H1 (cell line): ENCODE results near the gene CDC42SE2. TPM values are rescaled to one million over a fixed set of nuclear protein-coding genes. Genes with fewer than 3 reads are reported as not detected.

Source experiments
- CTCF ChIA-PET: fragments of 300-600 bp; sonication (Branson Sonifier 250); formaldehyde crosslinking; loops from one replicate; lab custom pipeline; 2021; ENCODE audit not compliant: partially characterized antibody; lab: Charles Lee
- POLR2A ChIA-PET: fragments of 300-600 bp; sonication (Branson Sonifier 250); formaldehyde crosslinking; loops from one replicate; lab custom pipeline; 2021; ENCODE audit warnings: inconsistent platforms; ENCODE audit not compliant: partially characterized antibody; lab: Charles Lee
- DNase-seq, 2 experiments: peaks; one replicate each; pipeline versions ENCODE4 v3.0.0 to v3.0.0-alpha.2; 2010 to 2022; ENCODE audit warnings: low spot score in 2 of 2, low read depth in 1 of 2, mixed read lengths in 1 of 2
- FAIRE-seq: peaks from 2 replicates; lab custom pipeline; 2011; peaks lifted over from hg19 to GRCh38; lab: Jason Lieb, UNC
- H2AFZ ChIP-seq: 2 replicates; pipeline ENCODE4 v1.8.1; 2012; ENCODE audit warnings: low read length, inconsistent platforms
- H2AK5ac ChIP-seq: 2 replicates; pipeline ENCODE4 v1.6.1; 2013; ENCODE audit warnings: low read depth, low read length
- H2BK120ac ChIP-seq: replicated peaks from 2 replicates; pipeline ENCODE3; 2013; ENCODE audit warnings: low read depth, low read length, inconsistent platforms
- H2BK12ac ChIP-seq: 2 replicates; pipeline ENCODE4 v1.6.1; 2013; ENCODE audit warnings: low read depth, low read length
- H2BK15ac ChIP-seq: 2 replicates; pipeline ENCODE4 v1.6.1; 2013; ENCODE audit warnings: low read length
- H2BK20ac ChIP-seq: 2 replicates; pipeline ENCODE4 v1.6.1; 2013; ENCODE audit warnings: low read length
- H2BK5ac ChIP-seq: 2 replicates; pipeline ENCODE4 v1.6.1; 2013; ENCODE audit warnings: low read depth, low read length
- H3K14ac ChIP-seq: 2 replicates; pipeline ENCODE4 v1.6.1; 2013; ENCODE audit warnings: inconsistent platforms; ENCODE audit not compliant: insufficient read length
- H3K18ac ChIP-seq: 2 replicates; pipeline ENCODE4 v1.6.1; 2013; ENCODE audit warnings: low read length; ENCODE audit errors: extremely low read depth
- H3K23ac ChIP-seq: 2 replicates; pipeline ENCODE4 v1.6.1; 2013; ENCODE audit warnings: inconsistent platforms; ENCODE audit not compliant: insufficient read length
- H3K23me2 ChIP-seq: 2 replicates; pipeline ENCODE4 v1.6.1; 2013; ENCODE audit warnings: low read depth, low read length
- H3K27ac ChIP-seq: 2 replicates; pipeline ENCODE4 v1.6.1; 2011; ENCODE audit warnings: low read depth, low read length, inconsistent platforms
- H3K27me3 ChIP-seq, 4 experiments: replicated peaks in 1 of 4; 1 replicate in 1 of 4; 2 replicates in 3 of 4; pipeline versions ENCODE4 v1.6.1 to v1.8.1; 2011 to 2013; ENCODE audit warnings: low read length in 3 of 4, mild to moderate bottlenecking in 3 of 4, inconsistent platforms in 2 of 4, mixed read lengths in 2 of 4, moderate library complexity in 1 of 4; ENCODE audit not compliant: control insufficient read depth in 3 of 4, insufficient read depth in 3 of 4; ENCODE audit errors: extremely low read depth in 1 of 4
- H3K36me3 ChIP-seq, 4 experiments: 2 replicates each; pipeline versions ENCODE4 v1.6.1 to v1.8.1; 2011 to 2013; ENCODE audit warnings: mild to moderate bottlenecking in 4 of 4, low read length in 3 of 4, moderate library complexity in 2 of 4, control low read depth in 1 of 4, inconsistent platforms in 1 of 4; ENCODE audit not compliant: insufficient read depth in 4 of 4, control insufficient read depth in 2 of 4
- H3K4ac ChIP-seq: replicated peaks from 2 replicates; pipeline ENCODE3; 2013; ENCODE audit warnings: low read length, low read depth, mixed read lengths, inconsistent platforms; ENCODE audit not compliant: insufficient read length
- H3K4me1 ChIP-seq, 4 experiments: replicated peaks in 1 of 4; 1 replicate in 1 of 4; 2 replicates in 3 of 4; pipeline versions ENCODE4 v1.6.1 to v1.8.1; 2011 to 2013; ENCODE audit warnings: low read length in 3 of 4, inconsistent platforms in 2 of 4, mixed read lengths in 1 of 4; ENCODE audit not compliant: insufficient read depth in 4 of 4, control insufficient read depth in 3 of 4
- H3K4me2 ChIP-seq, 2 experiments: 2 replicates each; pipeline versions ENCODE4 v1.6.1 to v1.8.1; 2011 to 2013; ENCODE audit warnings: low read depth in 2 of 2, low read length in 2 of 2, control low read depth in 1 of 2, inconsistent platforms in 1 of 2, mild to moderate bottlenecking in 1 of 2; ENCODE audit not compliant: insufficient read depth in 1 of 2
- H3K4me3 ChIP-seq, 4 experiments: fragments of 200-600, 300-600 bp in 1 of 4; sonication (generic), shearing (Covaris generic), sonication (Bioruptor Twin) in 1 of 4; 2 replicates each; pipeline versions ENCODE4 v1.5.1 to v1.8.1; 2011 to 2016; ENCODE audit warnings: low read length in 4 of 4, low read depth in 3 of 4, control low read depth in 2 of 4, inconsistent platforms in 2 of 4, mild to moderate bottlenecking in 2 of 4, mixed read lengths in 1 of 4, moderate library complexity in 1 of 4; ENCODE audit not compliant: insufficient read depth in 2 of 4; ENCODE audit errors: extremely low read depth in 1 of 4
- H3K56ac ChIP-seq: replicated peaks from 2 replicates; pipeline ENCODE3; 2013; ENCODE audit warnings: low read depth, mild to moderate bottlenecking, mixed read lengths, low read length, inconsistent platforms; ENCODE audit not compliant: insufficient read length
- H3K79me1 ChIP-seq: 2 replicates; pipeline ENCODE4 v1.6.1; 2013; ENCODE audit warnings: low read depth, low read length, control low read depth
- H3K79me2 ChIP-seq, 2 experiments: 2 replicates each; pipeline versions ENCODE4 v1.6.1 to v1.8.1; 2012 to 2013; ENCODE audit warnings: low read length in 2 of 2, mild to moderate bottlenecking in 2 of 2, inconsistent platforms in 1 of 2; ENCODE audit not compliant: insufficient read depth in 2 of 2, control insufficient read depth in 1 of 2
- H3K9ac ChIP-seq, 4 experiments: replicated peaks in 1 of 4; 1 replicate in 1 of 4; 2 replicates in 3 of 4; pipeline versions ENCODE4 v1.6.1 to v1.8.1; 2011 to 2013; ENCODE audit warnings: low read depth in 3 of 4, low read length in 3 of 4, control low read depth in 2 of 4, mild to moderate bottlenecking in 2 of 4, moderate library complexity in 2 of 4, inconsistent platforms in 1 of 4; ENCODE audit errors: extremely low read depth in 1 of 4
- H3K9me3 ChIP-seq, 2 experiments: 2 replicates each; pipeline versions ENCODE4 v1.6.1 to v1.8.1; 2012 to 2013; ENCODE audit warnings: mild to moderate bottlenecking in 2 of 2, moderate library complexity in 2 of 2, control low read depth in 1 of 2, inconsistent platforms in 1 of 2, low read depth in 1 of 2, low read length in 1 of 2, mixed read lengths in 1 of 2; ENCODE audit not compliant: insufficient read depth in 2 of 2
- H4K20me1 ChIP-seq, 2 experiments: replicated peaks in 1 of 2; 2 replicates each; pipeline versions ENCODE3 to v1.8.1; 2011 to 2013; ENCODE audit warnings: inconsistent platforms in 2 of 2, low read length in 2 of 2, mild to moderate bottlenecking in 1 of 2; ENCODE audit not compliant: insufficient read depth in 2 of 2, control insufficient read depth in 1 of 2
- H4K5ac ChIP-seq: 2 replicates; pipeline ENCODE4 v1.6.1; 2013; ENCODE audit warnings: low read length, low read depth, mixed read lengths, inconsistent platforms; ENCODE audit not compliant: insufficient read length
- H4K8ac ChIP-seq: 2 replicates; pipeline ENCODE4 v1.8.0; 2013; ENCODE audit warnings: mild to moderate bottlenecking, moderate library complexity, low read length, inconsistent platforms; ENCODE audit not compliant: insufficient read depth; ENCODE audit errors: extremely low read depth
- H4K91ac ChIP-seq: replicated peaks from 2 replicates; pipeline ENCODE3; 2013; ENCODE audit warnings: low read length, mixed read lengths, inconsistent platforms; ENCODE audit not compliant: insufficient read length
- BRCA1 ChIP-seq: IDR thresholded peaks from 2 replicates; pipeline ENCODE4 v1.6.1; 2012; ENCODE audit warnings: low read depth, low read length, improper control_type of control experiment
- CBX5 ChIP-seq: fragments of 300-800, 300-1000 bp; sonication (generic); IDR thresholded peaks from 2 replicates; pipeline ENCODE4 v1.7.1; 2016; ENCODE audit warnings: antibody characterized with exemption, low read length, low read depth
- GABPA ChIP-seq: IDR thresholded peaks from 2 replicates; pipeline ENCODE4 v1.6.1; 2011; ENCODE audit warnings: mild to moderate bottlenecking, low read length, moderate library complexity, borderline replicate concordance; ENCODE audit not compliant: insufficient read depth
- GTF2F1 ChIP-seq: IDR thresholded peaks from 2 replicates; pipeline ENCODE4 v1.6.1; 2012; ENCODE audit warnings: low read depth, low read length, improper control_type of control experiment, borderline replicate concordance
- POLR2A ChIP-seq, 2 experiments: IDR thresholded peaks; 1 replicate in 1 of 2; 2 replicates in 1 of 2; pipeline ENCODE4 v1.6.1; 2011; ENCODE audit warnings: low read depth in 2 of 2, low read length in 2 of 2, mild to moderate bottlenecking in 2 of 2; ENCODE audit errors: control extremely low read depth in 1 of 2
- POLR2AphosphoS5 ChIP-seq: IDR thresholded peaks from 2 replicates; pipeline ENCODE4 v1.6.1; 2011; ENCODE audit warnings: low read depth, low read length
- RBBP5 ChIP-seq: IDR thresholded peaks from 2 replicates; pipeline ENCODE4 v1.7.1; 2012; ENCODE audit warnings: low read depth, mild to moderate bottlenecking, inconsistent platforms, low read length, moderate library complexity, borderline replicate concordance
- RNF2 ChIP-seq: fragments of 200-900, 300-1000 bp; sonication (generic); IDR thresholded peaks from 2 replicates; pipeline ENCODE4 v1.7.1; 2016; ENCODE audit warnings: borderline replicate concordance, low read depth, mild to moderate bottlenecking, antibody characterized with exemption, low read length; ENCODE audit not compliant: poor library complexity, severe bottlenecking; ENCODE audit errors: missing control alignments
- SP2 ChIP-seq: IDR thresholded peaks from 2 replicates; pipeline ENCODE4 v1.6.1; 2012; ENCODE audit warnings: mild to moderate bottlenecking, low read length, inconsistent platforms
- WGBS, 2 experiments: shearing (Covaris generic) in 1 of 2; methylation state at CpG; one replicate each; pipeline versions ENCODE4 v1.1.6 to v1.1.7; 2013 to 2015; ENCODE audit warnings: low lambda C conversion rate in 2 of 2, mixed read lengths in 2 of 2, inconsistent platforms in 1 of 2, low coverage in 1 of 2, missing lambda C conversion rate in 1 of 2; ENCODE audit not compliant: insufficient replicate concordance in 2 of 2, insufficient coverage in 1 of 2, insufficient read length in 1 of 2; ENCODE audit errors: extremely low coverage in 1 of 2, missing lambda C conversion rate in 1 of 2; 5-methylcytosine and 5-hydroxymethylcytosine counted together
- polyA plus RNA-seq, 7 experiments: library from polyadenylated mRNA; depleted of rRNA in 3 of 7; stranded (reverse) in 5 of 7; unstranded in 2 of 7; fragments of >200 nt in 5 of 7; fragments of 200-250 nt in 2 of 7; gene quantifications; 1 replicate in 5 of 7; 2 replicates in 1 of 7; 4 replicates in 1 of 7; pipeline versions ENCODE4 v1.2.1 to v1.2.3, GENCODE V29; 2011 to 2013; ENCODE audit warnings: missing spikeins in 2 of 7, mixed read lengths in 2 of 7
- total RNA-seq: library from RNA; stranded (reverse); fragmentation: NEBNext Ultra II Directional; extraction: Animal tissue kit (Norgen Biotek cat#: 25700); gene quantifications from 2 replicates; pipeline ENCODE4 v1.2.1, GENCODE V29; 2021
- TF ChIP-seq, protein P1 (sequence below): IDR thresholded peaks from 2 replicates; pipeline ENCODE4 v1.6.1; 2012; ENCODE audit warnings: low read length, inconsistent platforms
- TF ChIP-seq, protein P2 (sequence below): IDR thresholded peaks from 2 replicates; pipeline ENCODE4 v1.6.1; 2012; ENCODE audit warnings: inconsistent platforms

Gene CDC42SE2
- total and polyA plus RNA-seq, 2 of the 8 experiments (the other 6 are each of a cell fraction or from before 2014, with no cell fraction given), result 16.7 to 30.8 TPM

DNA sequence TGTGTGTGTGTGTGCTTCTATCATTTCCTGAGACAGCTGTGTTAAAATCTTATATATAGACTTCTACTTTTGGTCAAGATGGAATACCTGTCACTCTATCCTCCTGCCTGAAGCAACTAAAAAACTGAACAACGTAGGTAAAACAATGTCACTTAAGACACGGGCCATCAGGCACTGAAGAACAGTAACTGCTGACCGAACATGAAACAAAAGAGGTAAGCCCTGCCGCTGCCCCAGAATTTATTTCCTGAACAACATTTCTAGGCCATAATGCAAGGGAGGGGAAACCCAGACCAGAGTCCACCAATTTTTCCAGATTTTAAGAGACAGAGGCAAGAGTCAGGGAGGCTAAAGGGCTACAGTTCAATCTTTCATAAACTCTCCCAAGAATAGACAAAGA, 156.0 kb downstream of the CDC42SE2 start:
- Histone ChIP-seq H4K8ac (no peak overlapping the region), H2AK5ac (no peak overlapping the region), H3K27me3 (no peaks in the 10 kb centered on the region), H3K4ac (no peak overlapping the region), H3K79me1 (no peaks in the 10 kb centered on the region), H2BK15ac (no peak overlapping the region), H3K4me2 (no peak overlapping the region), H3K23me2 (no peaks in the 10 kb centered on the region), H3K9me3 (no peaks in the 10 kb centered on the region), H2BK120ac (no peak overlapping the region), H3K27ac (no peak overlapping the region), H4K5ac (no peak overlapping the region), H4K91ac (no peak overlapping the region)
- 79% methylated on average over 4 of the region's 4 CpGs; no CpG with 5 or more reads in 1 of the 2 experiments for WGBS, 2 experiments
- TF ChIP-seq GTF2F1, result no peak
- no peak for TF ChIP-seq POLR2A (IDR thresholded peaks at IDR 0.05; ENCODE audit: control extremely low read depth in 1 of 2, low read depth in 2 of 2, low read length in 2 of 2)
- no peak for TF ChIP-seq GABPA
- no peak for TF ChIP-seq CBX5
- TF ChIP-seq BRCA1, result no peak
- TF ChIP-seq, protein P1, sequence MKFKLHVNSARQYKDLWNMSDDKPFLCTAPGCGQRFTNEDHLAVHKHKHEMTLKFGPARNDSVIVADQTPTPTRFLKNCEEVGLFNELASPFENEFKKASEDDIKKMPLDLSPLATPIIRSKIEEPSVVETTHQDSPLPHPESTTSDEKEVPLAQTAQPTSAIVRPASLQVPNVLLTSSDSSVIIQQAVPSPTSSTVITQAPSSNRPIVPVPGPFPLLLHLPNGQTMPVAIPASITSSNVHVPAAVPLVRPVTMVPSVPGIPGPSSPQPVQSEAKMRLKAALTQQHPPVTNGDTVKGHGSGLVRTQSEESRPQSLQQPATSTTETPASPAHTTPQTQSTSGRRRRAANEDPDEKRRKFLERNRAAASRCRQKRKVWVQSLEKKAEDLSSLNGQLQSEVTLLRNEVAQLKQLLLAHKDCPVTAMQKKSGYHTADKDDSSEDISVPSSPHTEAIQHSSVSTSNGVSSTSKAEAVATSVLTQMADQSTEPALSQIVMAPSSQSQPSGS, result no peak
- no peak for TF ChIP-seq RBBP5
- TF ChIP-seq POLR2AphosphoS5, result no peak
- TF ChIP-seq, protein P2, sequence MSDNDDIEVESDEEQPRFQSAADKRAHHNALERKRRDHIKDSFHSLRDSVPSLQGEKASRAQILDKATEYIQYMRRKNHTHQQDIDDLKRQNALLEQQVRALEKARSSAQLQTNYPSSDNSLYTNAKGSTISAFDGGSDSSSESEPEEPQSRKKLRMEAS, result no peak
- TF ChIP-seq SP2, result no peak
- TF ChIP-seq RNF2, result no peak
- TF ChIP-seq, all 59 proteins: peak for 0
- H3K18ac ChIP-seq, result no peak overlapping the region
- H3K4me3 ChIP-seq, result no peak overlapping the region
- H4K20me1 ChIP-seq, result no peaks in the 10 kb centered on the region
- H3K36me3 ChIP-seq, result peaks cover 0 to 5% (median under 1%) of the 10 kb centered on the region in 4 experiments; a peak in 3 of 8 replicates
- no peak overlapping the region for H2BK20ac ChIP-seq
- no peak overlapping the region for H3K9ac ChIP-seq
- ChIA-PET POLR2A (no interaction called here), CTCF (interaction anchor here (0.6 to 1.2 kb wide), 4 partner anchors 9 to 643 kb away, joined by 3 to 6 read pairs (median 3); no protein-coding TSS in a partner anchor)
- no peak overlapping the region for H3K56ac ChIP-seq
- H2BK5ac ChIP-seq, result no peak overlapping the region
- FAIRE-seq, result no peak
- no peak overlapping the region for H3K14ac ChIP-seq
- H3K79me2 ChIP-seq, result no peaks in the 10 kb centered on the region
- no peaks in the 10 kb centered on the region for H3K4me1 ChIP-seq
- H3K23ac ChIP-seq, result no peak overlapping the region
- no peak overlapping the region for H2AFZ ChIP-seq
- no peak for DNase-seq
- H2BK12ac ChIP-seq, result no peak overlapping the region
